ENCODE measurements around the gene KY.

Gene KY

GRCh38 chr3:134650431-134651346 lies at the start of gene KY:
TSS of gene KY (minus strand) at chr3:134651022. CDS start at chr3:134650960, 62 bp downstream.
- no peak for DNase-seq (ENCODE audit: low spot score)

DNA sequence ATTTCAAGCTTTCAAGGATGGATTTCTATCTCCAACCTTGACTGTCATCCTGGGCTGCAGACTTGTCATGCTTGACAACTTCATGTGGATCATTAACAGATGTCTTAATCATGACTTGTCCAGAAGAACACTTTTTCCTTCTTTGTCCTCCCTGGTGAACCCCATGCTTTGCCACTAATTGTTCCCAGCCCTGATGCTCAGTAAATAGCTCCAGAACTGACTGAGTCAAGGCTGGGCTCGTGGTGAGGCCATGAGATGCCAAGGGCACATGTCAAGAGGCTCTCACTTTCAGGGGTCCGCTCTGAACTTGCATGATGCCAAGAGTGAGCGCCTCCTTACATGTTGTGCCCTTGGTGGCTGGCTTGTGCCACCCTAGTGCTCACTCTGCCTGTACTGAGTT lies 48.9 kb upstream of the KY start:
- DNase-seq (ENCODE audit: low spot score) = no peak

DNA sequence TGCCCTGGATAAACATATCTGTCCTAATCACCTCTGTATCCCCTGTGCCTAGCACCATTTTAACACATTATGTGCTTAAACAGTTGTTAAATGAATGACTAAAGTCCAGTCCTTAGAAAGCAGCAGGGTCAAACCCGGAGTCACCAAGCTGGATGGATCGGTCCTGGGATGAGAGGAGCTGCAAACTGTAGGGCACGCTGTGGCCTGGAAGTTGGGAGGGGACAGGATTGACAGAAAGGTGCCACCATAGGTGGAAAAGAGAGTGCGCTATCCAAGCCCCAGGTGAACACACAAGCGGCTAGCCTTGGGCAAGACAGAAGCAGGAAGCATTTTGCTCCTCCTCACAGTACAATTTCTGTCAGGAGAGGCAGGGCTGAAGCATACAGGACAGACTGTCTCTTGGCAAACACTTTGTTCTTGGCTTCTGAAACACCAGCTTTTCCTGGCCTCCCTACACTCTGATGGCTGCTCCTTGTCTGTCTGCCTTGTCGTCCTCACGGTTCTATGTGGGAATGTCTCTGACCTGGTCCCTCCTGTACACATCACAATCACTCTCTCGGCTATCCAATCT lies 48.4 kb upstream of the KY start:
- DNase-seq (ENCODE audit: low spot score) = no peak

- DNase-seq (ENCODE audit: low spot score) = no peak
These were observed 47.2 kb upstream of the KY start for GRCh38 chr3:134697830-134698689.

DNA sequence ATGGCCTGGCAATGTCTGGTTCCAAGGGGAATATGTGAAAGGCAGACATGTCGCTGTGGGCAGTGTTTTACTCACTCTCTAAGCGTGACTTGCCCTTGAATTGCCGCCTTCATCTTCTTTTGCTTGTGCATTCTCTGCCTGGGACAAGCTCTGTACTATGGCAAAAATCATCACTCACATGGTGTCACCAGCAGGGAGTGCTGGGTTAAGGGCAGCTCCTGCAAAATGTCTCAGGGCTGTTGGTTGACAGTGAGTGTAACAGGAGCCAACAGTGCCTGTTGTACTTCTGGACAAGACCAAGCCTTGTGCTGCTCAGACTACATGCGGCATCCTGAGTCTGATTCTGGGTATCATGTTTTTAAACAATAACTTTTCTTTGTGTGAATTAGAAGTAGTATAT lies 45.3 kb upstream of the KY start:
- DNase-seq (ENCODE audit: low spot score) = no peak

DNA sequence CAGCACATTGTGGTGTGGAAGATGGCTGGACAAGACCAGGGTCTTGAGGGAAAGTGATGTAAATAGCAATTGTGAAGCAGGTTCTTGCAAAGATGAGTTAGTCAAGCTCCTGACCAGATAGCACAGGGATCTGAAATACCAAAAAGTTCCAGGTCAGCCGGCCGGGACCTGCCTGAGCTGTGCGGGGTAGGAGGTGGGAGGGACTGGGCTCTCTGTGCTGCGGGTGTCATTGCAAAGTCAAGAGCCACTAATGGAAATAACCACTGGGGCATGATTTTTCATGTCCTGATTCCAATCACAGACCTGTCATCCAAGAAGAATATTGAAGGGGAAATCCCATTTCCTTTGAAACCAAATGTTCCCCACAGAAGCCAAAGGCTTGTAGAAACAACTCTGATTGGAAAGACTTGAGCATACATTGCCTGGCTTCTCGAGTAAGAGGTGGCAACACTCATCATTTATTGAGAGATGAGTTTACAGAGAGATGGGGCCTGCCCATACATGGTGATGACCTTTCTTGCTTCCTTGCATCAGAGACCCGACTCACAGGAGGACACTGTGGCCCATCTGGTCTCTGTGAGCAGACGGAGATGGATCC lies 44.2 kb upstream of the KY start:
- DNase-seq (ENCODE audit: low spot score) = no peak

- no peak for DNase-seq (ENCODE audit: low spot score)
These were observed 43.6 kb upstream of the KY start for GRCh38 chr3:134694466-134694865.

DNA sequence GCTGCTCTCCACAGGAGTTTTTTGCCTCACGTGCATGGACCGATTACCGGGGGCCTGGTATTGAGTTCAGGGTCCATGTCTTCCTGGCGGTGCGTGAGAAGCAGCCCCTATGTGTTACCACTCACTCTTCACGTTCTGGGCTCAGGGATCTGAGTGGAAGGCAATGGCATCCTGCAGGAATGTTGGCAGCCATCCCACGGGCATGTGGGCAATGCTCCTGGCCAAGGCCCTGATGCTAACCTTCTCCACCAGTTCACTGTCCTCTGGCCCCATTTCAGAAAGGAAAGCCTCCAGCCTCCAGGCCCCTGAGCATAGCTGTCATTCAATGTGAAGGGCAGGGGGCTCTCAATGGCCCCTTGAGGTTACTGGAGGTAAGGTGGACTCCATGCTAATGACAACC lies 43.0 kb upstream of the KY start:
- no peak for DNase-seq (ENCODE audit: low spot score)

- DNase-seq (ENCODE audit: low spot score) = no peak
These were observed 42.4 kb upstream of the KY start for GRCh38 chr3:134693226-134693625.

GRCh38 chr3:134690226-134690625 lies 39.4 kb upstream of the KY start:
- DNase-seq (ENCODE audit: low spot score) = no peak

DNA sequence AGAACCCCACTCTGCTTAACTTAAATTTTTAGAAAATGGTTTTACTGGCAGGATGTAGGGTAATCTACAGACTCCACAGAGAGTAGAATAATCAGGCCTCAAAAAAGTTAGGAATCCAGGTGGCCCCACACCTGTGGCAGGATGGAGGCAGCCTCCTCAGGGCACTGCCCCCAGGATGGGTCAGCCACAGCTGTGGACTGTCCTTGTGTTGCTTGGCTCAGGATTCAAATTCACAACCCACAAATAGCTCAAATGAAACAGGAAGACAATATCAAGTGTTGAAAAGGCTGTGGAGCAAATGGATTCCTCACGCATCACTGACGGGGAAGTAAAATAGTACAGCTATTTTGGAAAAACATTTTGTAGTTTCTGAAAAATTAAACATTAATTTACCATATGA lies 36.8 kb upstream of the KY start:
- DNase-seq (ENCODE audit: low spot score) = no peak

GRCh38 chr3:134685929-134686802 lies 35.3 kb upstream of the KY start:
- DNase-seq (ENCODE audit: low spot score) = no peak

DNA sequence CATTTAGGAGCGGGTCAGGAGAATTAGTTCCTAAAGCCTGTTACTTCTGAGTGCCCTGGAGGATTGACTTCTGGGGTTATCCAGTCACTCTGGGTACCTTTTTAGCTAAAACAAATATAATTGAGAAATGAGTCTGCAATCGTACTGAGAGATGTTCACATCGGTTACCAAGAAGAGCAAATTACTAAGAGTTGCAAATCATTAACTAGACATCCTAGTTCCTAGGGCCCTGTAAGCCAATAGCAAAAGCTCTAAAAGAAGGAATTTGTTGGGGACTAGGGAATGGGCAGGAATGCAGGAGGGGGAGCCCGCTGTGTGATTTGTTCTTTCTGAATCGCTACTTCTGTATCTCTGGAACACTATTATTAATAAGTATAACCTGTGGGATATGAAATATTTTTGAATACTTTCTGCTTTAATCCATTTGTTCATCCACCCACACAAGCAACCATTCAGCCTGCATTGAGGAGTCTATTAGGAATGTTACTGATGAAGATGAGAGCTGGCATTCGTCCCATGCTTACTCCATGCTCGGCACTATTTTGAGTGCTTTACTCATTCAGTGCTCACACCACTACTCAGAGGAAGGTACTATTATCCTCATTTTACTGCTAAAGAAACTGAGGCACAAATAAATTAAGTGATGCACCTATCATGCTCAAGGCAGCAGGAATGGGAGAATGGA lies 31.5 kb upstream of the KY start:
- DNase-seq (ENCODE audit: low spot score) = no peak

DNA sequence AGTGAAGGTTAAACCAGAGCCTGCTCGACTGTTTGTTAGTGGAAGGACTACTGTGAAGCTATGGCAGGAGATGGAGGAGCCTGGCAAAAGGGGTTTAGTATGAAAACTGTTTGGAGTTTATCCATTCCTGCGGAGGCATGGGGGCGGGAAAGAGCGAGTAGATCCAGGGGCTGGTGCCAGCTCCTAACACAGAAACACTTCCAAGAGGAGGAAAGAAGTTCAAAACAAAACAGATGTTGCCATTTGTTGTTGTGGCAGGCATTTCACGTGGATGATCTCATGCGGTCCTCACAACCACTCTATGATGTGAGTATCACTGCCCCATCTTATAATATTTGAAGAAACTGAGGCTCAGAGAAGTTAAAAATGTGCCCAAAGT lies 30.7 kb upstream of the KY start:
- DNase-seq (ENCODE audit: low spot score) = no peak

GRCh38 chr3:134680796-134681521 lies 30.1 kb upstream of the KY start:
- no peak for DNase-seq (ENCODE audit: low spot score)

DNA sequence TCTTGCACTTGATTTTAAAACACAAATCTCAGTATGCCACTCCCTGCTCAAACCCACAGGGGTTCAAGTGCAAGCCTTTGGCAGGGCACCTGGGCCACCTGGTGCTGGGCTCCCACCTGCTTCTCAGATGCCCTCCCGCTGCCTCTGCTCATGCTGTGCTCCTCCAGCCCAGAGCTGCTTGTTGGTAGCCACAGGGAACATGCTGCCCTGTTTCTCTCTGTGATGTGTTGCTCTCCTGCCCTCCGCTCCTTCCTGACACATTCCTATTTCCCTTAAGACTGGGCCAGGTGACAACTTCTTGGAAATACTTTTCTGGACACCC lies 27.1 kb upstream of the KY start:
- no peak for DNase-seq (ENCODE audit: low spot score)

DNA sequence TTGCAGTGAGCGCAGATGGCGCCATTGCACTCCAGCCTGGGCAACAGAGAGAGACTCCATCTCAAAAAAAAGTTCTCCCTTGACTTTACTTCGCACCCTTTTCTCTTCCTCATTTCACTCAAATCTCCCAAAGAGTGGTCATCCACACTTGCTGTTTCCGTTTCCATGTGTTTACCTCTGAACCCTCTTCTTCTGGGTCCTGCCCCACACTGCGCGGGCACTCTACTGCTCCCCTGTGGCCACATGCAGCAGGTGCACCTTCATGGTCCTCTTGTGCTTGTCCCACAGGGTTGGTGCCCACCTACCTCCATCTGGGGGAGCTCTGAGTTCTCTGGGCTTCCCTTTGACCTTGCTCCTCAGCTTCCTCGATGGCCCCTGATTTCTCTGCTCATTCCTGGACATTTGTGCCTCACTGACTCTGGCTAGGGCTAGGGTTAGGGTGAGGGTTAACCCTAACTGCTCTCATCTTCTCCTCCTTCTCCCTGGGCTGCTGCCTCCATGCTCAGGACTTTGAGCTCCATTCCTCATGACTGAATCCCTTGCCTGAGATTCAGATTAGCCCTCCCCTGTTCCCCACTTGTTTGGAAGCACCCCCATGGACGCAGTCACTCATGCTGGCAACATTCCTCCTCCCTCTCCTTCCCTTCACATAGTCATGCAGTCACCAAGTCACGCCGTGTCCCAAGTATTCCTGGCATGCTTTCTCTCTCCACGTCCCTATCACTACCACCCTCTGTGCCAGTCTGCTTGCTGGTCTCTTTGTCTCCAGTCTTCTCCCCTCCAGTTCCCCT lies 26.6 kb upstream of the KY start:
- DNase-seq (ENCODE audit: low spot score) = peak; percentile 5

DNA sequence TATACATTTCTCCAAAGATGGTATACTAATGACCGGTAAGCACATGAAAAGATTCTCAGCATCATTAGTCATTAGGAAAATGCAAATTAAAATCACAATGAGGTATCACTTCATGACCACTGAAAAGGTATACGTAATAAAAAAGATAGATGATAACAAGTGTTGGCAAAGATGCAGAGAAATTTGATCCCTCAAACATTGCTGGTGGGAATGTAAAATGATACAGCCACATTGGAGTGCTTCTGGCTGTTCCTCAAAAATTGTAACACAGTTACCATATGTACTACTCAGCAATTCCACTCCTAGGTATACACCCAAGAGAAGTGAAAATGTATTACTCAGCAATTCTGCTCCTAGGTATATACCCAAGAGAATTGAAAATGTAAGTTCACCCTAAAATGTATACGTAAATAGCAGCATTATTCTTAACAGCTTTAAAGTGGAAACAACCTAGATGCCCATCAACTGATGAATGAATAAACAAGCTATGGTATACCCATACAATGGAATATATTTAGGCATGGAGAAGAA lies 25.0 kb upstream of the KY start:
- no peak for DNase-seq (ENCODE audit: low spot score)

DNA sequence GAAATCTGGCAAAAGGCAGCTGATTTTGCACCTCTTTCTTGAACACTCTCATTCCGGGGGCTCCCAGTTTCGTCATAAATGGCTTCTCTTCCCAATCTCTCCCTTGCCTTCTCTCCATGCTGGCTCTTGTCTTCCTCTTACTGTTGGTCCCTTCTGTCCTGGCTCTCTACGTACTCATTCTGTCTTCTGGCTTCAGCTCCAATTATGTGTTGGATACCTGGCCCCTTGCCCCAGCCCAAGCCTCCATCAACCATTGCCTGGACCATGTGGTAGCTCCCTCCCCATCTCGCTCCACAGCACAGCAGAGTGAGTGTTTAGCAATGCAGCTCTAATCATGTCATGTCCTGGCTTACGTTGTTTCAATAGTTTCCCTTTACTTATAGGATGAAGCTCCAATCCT lies 21.7 kb upstream of the KY start:
- no peak for DNase-seq (ENCODE audit: low spot score)
